HG02759 (cell line): ENCODE results near the gene COL10A1.

ENCODE experiments used
- ATAC-seq: cut with Tn5 transposase; IDR thresholded peaks from one replicate; pipeline ENCODE4 v1.9.1; 2021; ENCODE audit warnings: mild to moderate bottlenecking, moderate library complexity; ENCODE audit not compliant: unreplicated experiment

The COL10A1 gene

DNA sequence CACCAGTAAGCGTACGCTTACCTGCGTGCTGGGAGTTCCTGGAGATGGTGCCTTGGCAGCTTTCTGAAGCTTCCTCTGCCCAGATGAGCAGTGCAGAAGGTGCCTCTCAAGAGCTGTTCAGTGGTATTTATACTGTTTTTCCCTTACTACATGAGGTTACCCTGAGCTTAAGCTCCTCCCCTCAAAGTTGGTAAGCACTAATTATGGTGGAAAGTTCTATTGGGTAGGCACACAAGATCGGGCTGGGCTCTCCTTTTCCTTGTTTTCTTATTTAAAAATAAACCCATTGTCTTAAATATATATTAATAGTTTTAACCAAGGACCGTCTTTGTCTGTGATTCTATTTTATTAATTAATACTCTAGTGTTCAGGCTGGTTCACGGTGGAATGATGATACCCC, at the start of gene COL10A1:
Gene COL10A1, minus strand, starts transcription at position 101 of the 400 bp plus-strand sequence. CDS start 640 bp downstream, outside the sequence.
- ATAC-seq = no peak

DNA sequence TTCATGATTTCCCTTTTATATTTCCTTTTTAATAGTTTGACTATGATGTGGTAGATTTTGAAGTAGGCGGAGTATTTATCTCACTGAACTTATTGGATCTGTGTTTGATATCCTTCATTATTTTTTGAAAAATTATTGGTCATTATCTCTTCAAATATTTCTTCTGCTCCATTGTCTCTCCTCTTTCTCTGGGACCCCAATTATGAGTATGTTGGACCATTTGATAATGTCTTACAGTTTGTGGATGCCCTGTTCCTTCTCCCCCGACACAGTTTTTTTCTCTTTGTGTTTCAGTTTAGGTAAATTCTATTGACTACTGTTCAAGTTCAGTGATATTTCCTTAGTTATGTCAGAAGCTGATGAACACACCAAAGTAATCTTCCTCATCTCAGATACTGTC, 49.4 kb upstream of the COL10A1 start:
- no peak for ATAC-seq

DNA sequence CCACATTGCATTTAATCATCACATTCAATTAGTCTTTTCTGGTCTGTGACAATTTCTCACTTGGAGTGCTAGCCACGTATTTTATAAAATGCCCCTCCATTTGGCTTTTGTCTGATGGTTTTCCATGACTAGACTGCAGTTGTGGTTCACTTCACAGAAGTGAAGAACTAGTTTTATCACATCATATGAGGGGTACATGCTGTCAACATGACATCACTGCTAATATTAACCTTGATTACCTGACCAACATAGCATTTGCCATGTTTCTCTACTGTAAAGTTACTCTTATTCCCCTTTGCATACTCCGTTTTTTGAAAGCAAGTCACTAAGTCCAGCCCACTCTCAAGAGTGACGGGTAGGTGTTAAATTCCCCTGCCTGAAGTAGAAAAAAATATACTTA, 48.0 kb upstream of the COL10A1 start:
- no peak for ATAC-seq

DNA sequence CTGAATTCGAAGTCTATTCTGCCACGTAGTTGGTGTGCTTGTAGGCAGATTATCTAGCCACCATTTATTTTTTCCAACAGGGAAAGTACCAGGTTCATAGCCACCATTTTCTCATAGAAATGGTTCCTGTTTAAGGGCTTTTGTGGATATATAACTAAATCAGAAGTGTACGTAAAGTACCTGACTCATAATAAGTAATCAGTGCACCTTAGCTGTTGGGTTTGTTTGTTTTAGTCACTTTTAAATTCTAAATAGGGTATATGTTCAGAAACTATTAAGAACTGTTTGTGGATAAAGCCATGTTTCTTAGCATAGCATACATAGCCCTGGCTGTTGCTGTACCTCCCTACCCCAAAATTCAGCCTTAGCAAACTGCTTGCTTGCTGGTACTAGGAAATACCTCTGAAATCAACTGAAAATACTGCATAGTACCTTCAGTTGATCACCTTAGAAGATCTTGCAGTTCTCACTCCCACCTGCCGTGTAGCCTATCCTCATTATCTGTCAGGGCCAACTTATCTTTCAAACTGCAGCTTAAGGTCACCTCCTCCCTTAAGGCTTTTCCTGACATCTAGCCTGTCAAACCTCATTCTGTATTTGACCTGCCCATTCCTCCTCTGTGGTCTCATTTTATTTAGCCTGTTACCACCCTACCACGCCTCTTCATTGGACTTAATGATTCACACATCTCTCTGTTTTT, 44.6 kb upstream of the COL10A1 start:
- no peak for ATAC-seq

DNA sequence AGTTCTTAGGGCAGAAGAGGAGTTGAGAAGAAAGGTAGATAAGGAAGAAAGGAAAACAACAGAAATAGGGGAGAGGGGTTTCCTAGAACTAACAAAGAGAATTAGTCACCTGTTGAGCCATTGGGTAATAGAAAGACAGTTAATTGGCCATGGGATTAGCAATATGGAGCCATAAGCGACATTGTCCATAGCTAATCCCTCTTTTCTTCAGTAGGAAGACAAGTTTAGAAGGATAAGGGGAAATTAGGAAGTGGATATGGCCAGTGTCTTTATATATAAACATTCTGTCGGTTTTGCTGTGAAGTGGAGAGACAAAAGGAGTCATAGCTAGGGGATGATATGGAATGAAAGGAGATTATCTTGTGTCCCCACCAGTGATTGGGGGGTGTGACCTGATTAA, 43.9 kb upstream of the COL10A1 start:
- no peak for ATAC-seq

DNA sequence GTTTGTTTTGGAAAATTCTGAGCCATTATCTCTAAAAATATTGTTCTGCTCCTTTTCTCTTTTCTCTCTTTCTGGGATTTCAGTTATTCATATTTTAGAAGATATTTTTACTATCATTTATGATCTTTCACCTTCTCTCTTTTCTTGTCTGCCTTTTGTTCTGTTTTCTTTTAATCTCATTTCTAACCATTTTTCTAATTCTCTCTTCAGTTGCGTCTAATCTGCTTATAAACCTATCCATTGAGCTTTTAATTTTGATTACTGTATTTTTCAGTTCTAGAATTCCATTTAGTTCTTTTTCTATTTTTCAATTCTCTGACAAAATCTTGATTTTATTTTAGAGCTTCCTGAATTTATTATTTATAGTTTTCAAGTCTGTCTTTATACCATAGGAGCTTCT, 42.2 kb upstream of the COL10A1 start:
- no peak for ATAC-seq

DNA sequence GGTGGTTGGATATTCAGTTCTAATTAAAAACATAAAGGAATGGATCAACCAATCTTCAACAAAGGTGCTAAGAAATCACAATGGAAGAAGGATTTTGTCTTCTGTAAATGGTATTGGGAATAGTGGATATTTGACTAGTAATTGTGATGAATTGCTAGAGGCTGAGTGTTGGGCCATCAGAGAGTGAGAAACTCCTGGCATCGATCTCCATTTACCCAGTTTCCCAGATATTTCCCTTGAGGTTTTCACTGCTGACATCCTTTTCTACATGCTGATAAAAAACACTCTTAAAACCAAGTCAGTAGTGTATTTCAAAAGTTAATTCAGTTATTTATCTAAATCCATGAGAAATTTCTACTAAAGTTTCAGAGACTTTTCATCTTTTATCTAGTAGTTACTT, 40.4 kb upstream of the COL10A1 start:
- no peak for ATAC-seq

DNA sequence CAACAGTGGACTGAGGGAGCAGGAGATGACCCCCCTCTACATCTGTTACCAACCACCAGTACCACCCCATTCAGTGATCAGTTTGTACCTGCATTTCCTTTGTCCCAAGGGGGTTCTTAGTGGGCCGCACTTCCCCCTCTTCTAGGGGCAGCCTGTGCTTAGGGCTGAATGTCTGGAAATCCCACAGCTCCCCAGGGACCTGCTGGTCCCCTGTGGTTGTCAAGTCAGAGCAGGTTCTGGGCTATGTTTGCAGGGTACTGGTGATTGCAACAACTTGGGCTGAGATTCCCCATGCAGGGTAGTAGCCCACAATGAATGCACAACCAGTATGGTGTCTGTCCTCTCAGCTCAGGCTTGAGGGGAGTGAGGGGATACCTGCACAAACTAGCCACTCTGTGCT, 39.7 kb upstream of the COL10A1 start:
- ATAC-seq = peak; percentile 84

DNA sequence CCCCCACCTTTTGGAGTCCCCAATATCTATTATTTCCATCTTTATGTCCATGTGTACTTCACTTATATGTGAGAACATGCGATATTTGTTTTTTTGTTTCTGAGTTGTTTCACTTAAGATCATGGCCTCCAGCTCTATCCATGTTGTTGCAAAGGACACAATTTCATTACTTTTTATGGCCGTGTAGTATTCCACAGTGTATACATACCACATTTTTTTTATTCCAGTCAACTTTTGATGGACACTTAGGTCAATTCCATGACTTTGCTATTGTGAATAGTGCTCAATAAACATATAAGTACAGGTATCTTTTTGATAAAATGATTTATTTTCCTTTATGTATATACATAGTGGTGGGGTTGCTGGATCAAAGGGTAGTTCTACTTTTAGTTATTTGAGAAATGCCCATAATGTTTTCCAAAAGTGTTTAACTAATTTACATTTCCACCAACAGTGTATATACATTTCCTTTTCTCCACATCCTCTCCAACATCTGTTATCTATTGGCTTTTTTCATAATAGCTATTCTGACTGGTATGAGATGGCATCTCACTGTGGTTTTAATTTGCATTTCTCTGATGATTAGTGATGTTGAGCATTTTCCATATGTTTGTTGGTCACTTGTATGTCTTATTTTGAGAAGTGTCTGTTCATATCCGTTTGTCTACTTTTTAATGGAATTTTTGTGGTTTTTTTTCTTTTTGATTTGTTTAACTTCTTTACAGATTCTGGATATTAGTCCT, 34.0 kb upstream of the COL10A1 start:
- no peak for ATAC-seq

DNA sequence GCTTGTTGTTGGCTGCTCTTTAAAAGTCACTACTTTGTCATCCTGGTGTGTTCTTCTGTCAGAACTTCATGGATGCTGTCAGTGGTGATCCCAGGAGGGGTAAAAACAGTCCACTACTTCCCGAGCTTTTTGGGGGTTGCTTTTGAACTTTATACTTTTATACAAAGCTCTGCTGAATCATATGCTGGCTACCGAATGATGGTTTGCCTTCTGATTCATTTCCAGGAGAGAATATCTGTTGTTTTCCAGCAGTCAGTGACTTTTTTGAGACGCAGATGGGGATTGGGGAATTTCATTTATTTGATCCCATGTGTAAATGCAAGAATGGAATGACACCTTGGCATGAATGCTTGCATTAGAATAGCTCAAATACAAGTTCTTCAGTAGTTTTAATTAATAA, 32.7 kb upstream of the COL10A1 start:
- ATAC-seq = no peak

DNA sequence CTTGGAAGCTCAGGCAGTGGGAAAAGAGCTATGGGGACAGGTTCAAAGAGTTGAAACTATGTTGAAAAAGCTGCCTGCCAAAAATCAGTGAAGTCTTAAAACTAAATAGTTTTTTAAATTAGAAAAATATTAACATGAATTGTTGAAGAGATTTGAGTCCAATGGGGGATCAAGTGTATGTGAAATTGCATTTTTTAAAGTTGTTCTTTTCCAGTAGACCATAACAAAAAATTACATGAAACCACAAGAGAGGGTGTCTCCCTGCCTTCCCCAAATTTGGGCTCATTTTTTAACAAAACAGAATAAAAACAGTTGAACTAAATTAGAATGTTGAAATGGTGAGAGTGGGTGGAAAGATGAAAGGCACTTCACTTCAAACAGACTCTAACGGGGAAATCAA, 31.5 kb upstream of the COL10A1 start:
- no peak for ATAC-seq

DNA sequence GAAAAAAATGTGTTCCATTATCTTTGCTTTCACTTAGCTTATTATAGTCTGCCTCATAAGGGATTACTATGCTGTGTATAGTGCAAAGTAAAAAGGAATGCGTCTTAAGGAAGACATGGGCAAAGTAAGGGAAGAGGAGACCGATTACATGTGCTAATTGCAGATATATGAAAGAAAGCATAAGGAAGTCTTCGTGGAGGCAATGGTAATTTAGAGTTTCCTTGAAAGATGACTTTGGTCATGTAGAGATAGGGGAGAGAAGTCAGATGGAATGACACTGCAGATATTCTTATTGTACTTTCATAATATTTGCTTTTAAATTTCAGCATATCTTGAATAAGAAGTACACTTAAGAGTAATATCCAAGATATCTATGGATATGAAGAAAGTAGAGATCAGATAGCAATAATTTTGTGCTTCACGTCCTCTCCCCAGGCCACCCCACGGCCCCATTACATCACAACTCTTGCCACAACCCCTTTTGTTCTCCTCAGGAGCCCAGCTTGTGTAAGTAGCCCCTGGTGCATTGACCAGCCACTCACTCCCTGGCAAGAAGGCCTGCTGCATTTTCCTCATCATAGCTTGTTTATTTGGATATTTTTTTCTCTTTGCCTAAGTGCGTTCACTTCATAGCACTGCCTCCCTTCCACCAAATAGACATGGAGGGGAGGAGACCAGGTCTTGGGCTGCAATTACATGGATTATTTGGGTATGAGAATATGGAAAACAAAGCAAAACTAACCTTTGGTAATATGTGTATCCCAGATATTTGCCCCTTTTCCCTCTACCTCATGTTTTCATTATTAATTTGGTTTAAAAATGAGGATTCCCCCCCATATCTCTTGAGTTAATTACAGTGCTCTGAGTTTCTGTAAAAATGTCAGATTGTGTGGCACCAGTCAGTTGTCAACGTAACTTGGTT, 30.7 kb upstream of the COL10A1 start:
- ATAC-seq = no peak

DNA sequence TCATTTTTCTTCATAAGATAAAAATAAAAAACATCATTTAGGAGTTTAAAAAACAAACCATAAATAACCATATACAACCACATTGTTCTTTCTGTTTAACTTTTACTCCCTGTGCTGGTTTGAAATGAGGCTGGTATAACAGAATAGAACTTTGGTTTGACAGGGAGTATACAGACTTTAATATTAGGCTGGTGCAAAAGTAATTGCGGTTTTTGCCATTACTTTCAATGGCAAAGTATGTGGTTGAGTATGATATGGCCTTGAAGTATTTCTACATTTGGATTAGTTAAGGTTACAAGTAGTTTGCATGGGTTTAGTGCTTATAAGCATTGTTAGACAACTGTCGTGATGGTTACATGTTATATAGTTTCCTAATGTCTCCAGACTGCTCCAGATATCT, 29.0 kb upstream of the COL10A1 start:
- no peak for ATAC-seq

DNA sequence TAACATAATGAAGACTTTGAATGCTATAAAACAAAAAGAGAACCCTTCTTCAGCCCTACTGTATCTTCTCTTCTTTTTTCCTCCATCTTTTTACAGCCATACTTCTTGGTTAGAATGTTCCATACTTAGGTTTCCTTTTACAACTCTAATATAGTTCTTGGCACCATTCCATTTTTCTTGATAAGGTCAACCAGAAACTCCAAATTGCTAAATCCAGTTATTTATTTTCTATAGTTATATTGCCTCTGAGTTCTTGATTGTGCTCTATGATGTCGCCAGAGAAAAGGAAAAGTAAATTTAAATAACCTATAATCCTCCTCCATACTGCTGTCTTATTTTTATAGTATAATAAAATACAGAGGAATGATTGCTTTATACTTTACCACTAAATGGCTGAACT, 26.7 kb upstream of the COL10A1 start:
- ATAC-seq = no peak

DNA sequence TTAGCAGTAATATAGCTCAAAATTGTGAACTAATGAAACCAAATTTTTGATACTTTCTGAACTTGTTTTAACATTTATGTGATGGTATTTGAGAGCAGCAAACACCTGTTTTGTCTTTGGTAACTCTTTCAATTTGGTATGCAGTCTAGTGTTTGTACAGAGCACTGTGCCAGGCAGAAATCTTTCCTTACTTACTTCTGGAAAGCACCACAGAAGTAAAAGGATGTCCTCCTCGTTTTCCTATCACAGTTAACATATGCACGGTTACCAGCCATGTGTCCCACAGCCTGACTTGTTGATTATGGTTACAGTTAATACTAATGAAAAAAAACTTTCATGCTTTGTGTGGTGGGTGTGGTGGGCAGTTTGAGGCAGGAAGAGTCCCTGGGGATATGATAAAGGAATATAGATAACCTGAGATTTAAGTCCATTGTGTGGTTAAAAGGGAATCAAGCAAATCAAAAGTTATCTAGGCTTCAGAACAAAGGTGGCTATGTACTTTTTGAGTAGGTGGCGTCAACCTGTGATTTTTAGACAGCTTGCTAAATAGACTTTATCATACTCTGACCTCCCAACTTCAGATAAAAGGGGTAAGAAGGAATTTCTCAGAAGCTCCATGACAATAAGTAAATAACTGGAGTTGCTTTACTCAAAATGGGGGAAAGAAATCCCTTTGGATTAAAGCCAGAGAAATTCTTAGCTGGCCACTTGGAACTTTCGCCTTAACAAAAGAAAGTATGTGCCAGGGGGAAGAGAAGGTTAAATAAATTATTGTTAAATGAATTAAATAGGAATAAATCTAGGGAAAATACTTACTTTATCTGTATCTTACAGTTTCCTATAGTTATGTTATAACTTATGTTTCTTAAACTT, 20.1 kb upstream of the COL10A1 start:
- no peak for ATAC-seq

DNA sequence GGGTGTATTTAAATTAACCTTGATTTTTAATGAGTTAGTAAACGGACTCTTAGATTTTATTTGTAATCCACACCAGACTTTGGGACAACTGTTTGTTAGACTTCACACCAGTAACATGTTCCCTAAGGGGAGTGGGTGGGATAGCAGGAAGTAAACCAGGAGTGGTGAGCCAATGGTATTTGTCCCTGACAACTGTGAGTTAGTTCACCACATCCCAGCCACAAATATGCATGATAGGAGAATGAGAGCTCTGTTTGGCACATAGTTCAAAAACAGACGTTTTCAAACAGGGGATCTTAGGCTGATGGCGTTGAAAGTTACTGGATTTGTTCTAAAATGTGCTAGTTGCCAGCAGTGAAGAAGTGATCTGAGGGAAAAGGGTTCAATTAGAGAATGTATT, 18.7 kb upstream of the COL10A1 start:
- no peak for ATAC-seq

DNA sequence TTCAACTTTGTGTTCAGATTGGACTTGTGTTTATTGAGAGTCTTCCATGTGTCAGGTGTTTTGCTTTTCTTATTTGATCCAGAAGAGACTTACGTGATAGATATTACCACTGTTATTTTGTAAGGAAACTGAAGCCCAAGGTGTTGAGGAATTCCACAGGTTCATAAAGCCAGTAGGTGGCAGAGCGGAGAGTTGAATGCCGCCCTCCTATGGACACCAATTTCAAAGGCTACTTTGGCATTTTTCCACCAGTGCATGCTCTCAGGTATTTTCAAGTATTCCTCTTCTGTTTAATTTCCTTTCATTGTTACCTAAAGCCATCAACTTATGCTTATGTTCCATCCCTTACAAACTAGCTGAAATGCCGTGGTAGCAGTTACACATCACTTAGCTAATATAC, 14.0 kb upstream of the COL10A1 start:
- no peak for ATAC-seq

DNA sequence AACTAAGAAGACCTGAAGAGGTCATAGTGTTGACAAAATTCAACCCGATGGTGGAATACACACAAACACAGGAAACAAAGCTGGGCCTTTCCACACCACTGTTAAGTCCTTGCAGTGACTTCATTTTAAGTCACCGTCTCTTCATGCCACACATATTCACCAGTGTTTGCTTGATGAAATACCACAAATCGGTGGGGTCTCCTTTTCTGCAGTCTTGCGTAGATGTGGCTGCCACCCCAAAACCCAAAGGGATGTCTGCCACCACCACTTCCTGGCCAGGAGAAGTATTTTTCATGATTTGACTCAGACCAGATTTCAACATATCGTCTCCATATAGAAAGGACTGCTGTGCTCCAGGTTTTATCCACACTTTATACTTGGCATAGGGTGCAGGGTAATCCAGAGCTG, 11.0 kb upstream of the COL10A1 start:
- peak; percentile 44 for ATAC-seq

DNA sequence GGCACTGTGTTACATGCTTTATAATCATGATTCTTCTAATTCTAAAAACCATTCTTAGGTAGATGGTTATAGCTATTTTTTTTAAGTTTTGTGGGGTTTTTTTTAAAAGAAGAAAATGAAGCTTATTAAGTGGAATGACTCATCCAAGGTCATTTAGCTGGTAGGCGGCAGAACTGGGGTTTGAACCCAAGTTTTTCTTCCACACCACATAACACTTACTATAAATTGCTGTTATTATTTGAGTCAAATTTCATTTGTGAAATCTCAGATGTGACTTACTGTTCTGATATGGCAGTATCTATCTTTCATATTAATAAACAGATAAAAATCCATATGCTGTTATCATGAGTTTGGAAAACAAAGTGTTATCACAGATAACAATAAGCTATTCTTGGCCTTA, 10.4 kb upstream of the COL10A1 start:
- ATAC-seq = peak; percentile 12

DNA sequence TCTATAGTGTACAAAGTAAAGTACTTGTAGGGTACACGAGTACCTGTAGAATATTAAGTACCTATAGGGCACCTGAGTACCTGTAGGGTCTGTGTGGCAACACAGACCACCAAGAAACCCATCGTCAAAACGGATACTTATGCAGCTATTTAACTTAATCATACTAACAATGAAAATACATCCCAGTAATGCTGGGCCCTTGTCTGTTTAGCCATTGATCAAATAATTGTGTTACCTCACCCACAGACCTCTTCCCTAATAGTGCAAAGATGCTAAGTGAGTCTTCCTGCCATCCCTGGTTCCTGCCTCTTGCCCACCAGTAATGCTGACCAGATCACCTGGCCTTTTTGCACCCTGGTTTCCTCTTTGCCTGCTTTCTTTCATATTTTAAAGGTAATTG, 7.5 kb upstream of the COL10A1 start:
- no peak for ATAC-seq
